Measurements from ENCODE around the gene EMP2.

DNA sequence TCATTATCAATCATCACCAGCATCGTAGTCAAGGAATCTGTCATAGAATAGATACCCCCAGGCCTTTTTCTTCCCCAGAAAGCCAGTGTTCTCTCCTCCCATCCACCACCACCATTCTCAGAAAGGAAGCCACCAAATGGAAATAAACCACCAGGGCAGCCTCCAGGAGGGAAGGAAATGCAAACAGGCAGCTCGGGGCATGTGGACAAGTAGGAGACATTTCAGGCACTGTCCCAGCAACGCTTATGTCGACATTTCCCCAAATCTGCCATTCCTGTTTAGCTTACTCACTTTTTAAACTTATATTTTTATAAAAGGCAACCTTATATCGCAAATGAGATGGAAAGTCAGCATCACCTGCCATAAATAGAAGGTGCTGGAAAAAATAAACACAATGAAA is 15.8 kb downstream of the EMP2 start:
- TF ChIP-seq POLR2AphosphoS5 (IDR thresholded peaks at IDR 0.05; ENCODE audit: low read depth, low read length) (no peak), TAF1 (IDR thresholded peaks at IDR 0.05; ENCODE audit: borderline replicate concordance, insufficient read depth, low read length) (no peak)

Measured in PFSK-1 (cell line).